NCI-H2029 (cell line): ENCODE data around the gene ELOF1.

ENCODE experiments used
- DNase-seq: peaks from one replicate; lab custom pipeline; 2025; lab: John Stamatoyannopoulos, UW

Gene ELOF1

DNA sequence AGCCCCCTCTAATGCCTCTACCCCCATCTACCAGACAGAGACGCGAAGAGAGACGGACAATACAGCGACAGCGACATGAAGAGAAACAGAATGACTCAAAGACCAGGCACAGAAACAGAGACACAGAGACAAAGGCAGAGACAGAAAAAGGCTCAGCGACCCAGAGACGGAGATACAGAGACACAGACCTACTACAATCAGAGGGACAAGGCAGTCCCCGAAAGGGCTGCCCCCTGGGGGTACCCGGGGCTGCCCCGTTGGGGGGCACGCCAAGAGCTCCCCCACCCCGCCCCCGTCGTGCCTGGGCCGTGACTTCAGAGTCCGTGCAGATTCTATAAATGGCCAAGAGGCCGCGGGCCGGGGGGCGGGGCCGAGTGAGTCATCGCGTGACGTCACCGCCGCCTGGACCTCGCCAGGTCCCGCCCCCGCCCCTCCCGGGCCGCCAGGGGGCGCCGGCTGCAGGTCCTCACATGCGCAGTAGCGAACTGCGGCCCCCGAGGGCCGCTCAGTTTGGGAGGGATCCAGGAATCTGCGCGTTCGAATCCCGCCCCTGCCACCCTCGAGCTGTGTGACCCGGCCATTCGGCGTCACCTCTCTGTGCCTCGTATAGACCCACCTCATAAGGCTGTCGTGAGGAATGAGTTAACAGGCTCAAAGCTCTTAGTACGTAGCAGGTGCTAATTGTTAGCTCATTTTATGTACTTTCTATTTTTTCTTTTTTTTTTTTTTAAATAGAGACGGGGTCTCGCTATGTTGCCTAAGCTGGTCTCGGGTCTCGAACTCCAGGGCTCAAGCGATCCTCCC is 23.0 kb downstream of the ELOF1 start:
- peak; percentile 65 for DNase-seq

DNA sequence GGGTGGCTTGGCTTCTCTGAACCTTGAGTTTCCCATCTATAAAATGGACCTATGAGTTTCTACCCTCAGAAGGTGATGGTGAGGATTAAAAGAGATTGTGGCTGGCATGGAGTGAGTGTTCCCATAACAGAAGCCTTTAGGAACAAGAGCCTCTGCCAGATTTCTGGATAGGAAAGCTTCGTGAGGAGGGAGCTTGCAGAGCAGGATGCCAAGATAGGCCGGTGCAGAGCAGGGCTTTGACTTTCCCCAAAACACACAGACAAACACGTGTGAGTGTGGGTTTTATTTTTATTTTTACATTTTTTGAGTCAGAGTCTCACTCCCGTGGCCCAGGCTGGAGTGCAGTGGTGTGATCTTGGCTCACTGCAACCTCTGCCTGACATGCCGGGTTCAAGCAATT is 24.1 kb downstream of the ELOF1 start:
- DNase-seq = no peak

DNA sequence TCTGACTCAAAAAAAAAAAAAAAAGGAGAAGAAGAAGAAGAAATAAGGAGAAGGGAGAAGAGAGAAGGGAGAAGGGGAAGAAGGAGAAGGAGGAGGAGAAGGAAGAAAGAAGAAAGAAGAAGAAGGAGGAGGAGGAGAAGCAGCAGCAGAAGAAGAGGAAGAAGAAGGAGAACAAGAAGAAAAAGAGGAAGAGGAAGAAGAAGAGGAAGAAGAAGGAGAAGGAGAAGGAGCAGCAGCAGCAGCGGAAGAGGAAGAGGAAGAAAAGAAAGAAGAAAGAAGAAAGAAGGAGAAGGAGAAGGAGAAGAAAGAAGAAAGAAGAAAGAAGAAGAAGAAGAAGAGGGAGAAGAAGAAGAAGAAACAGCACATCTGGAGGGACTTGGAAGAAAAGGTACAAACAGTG is 24.5 kb downstream of the ELOF1 start:
- no peak for DNase-seq

DNA sequence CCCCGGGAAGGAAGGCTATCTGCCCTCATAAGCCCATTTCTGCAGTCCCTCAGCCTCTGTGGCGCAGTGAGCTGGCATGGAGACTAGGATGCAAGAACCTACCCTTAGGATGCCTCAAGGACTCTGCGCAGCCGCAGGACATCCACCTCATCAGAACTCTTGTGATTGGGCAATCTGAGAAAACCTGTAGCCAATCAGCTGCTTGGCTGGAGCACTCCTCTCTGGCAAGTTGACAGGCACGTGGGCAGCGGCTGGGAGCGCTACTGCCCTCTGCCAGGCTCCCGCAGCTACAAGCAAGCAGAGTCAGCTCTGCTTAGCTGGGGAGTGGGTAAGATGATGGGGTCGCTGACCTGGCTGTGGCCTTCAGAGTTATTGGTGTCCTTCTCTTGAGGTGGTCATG is 28.6 kb downstream of the ELOF1 start:
- peak; percentile 96 for DNase-seq

DNA sequence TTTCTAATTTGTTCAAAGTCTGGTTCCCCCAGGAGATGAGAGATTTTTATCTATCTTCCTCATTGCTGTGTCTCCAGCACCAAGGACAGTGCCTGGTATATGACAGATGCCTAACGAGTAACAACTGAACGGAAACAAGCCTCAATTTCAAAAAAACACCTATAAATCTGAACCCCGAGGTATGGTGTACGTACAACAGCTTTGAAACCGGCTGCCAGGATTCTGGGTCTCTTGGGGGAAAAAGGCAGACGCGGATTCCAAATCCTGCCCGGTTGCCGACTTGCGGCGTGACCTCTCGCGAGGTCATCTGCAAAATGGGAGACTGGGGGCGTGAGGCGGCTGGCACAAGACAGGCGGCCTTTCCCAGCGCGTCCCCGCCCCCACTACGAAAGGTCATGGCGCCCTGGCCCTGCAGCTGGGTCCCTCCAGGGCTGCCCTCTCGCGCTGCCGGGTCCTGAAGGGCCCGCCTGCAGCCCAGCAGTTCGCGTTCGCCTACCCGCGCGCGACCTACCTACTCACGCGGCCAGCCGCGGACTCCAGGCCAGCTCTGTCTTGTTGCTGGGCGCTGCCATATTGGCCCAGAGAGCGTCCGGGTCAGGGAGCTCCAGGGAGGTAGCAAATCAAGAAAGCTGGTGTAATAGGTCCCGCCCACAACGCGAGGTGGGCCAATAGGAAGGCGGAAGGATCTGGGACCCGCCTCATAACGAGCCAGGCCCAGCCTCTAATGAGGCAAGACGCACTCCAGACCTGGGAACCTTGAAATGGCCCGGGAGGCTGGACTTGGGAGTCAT is 30.3 kb downstream of the ELOF1 start, which contains the start of gene ECSIT:
Gene ECSIT, minus strand, starts transcription at position 584 of the 791 bp plus-strand sequence. CDS start 9,964 bp downstream, outside the sequence.
- peak; percentile 98 for DNase-seq

DNA sequence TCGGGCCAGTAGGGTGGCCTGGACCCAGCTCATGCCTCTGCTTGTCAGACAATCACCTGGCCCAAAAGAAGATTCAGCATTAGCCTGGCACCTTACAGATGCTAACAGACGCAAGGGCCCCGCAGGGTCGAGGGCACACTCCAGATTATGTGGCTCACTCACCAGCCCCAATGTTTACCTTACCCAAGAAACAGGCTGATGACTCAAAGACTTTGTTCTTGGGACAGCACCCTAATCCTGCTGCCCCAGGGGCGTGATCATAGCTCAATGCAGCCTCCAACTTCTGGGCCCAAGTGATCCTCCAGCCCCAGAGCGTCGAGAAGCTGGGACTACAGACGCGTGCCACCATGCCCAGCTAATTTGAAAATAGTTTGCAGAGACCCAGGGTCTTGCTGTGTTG is 39.9 kb downstream of the ELOF1 start:
- DNase-seq = no peak

DNA sequence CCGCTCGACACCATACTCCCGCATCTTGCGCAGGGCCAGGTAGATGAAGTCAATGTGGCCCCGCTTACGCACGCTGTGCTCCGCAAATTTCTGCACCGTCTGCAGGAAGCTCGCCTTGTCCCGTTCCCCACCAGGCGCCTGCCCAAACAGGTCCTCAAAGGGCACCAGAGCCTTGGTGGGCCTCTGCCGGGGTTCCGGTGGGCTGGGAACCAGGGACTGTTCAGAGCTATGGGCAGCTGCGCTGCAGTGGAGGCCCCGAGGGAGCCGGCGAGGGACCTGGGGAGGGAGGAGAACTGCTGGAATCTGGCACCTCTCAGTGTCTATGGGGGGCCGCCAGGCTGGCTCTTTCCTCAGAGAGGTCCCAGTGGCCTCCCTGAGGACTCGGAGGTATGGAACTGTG is 45.1 kb downstream of the ELOF1 start:
- no peak for DNase-seq

DNA sequence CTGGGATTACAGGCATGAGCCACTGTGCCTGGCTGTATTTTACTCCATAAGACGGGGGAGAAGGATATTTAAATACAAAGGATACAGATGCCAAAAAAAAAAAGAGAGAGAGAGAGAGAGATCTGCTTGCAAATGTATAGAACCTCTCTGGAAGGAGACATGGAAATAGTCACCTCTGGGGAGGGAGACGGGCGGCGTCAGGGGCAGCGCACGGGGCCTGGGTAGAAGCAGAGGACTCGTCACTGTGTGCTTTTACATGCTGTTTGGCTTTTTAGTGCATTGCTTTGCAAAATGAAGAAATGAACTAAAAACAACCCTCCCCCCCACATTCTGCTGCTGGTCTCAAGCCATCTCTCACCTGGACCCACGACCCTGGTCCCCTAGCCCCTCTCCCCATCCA is 48.6 kb downstream of the ELOF1 start:
- no peak for DNase-seq

DNA sequence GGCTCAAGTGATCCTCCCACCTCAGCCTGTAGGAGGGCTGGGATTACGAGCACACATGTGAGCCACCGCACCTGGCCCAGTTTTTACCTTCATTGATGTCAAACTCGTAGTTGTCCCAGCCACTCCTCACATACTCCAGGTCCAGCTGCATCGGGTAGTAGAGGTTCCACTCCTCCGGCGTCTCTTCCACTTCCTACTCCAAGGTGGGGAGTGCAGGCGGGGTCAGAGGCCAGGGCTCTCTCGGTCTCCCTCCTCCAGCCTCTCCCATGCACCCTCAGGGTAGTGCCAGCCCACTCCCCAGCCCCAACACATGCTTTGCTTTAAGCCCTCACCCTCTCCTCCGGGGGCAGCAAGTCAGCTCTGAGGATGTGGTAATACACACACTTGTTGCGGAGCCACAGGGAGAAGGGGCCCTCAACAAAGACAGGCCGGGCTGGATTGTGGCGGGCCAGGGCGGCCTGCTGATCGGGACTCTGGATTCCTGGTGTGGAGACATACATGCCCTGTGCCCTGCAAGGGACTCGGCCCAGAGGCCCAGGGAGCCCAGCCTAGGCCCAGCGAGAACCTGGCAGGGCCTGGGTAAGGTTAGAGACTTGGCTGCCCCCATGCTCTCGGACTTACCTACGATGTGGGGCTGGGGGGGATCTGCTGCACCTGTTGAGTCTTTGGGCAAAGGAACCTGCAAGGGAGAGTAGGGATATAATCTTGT is 51.5 kb downstream of the ELOF1 start:
- DNase-seq = no peak

DNA sequence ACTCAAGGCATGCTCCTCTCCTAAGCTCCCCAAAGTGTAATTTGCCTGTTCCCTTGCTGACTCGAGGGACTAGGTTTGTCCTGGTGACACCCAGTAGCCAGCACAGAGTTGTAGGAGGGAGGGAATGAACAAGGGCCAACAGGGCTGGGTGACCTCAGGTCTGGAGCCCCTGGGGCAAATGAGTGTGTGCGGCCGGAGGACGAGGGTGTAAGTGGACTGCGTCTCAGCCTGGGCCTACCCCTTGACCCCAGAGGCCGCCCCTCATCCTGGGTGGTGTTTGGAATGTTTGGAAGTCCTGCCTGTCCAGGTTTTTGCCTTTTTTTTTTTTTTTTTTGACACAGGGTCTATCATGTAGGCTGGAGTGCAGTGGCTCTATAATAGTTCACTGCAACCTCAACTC is 52.1 kb downstream of the ELOF1 start:
- DNase-seq = no peak

DNA sequence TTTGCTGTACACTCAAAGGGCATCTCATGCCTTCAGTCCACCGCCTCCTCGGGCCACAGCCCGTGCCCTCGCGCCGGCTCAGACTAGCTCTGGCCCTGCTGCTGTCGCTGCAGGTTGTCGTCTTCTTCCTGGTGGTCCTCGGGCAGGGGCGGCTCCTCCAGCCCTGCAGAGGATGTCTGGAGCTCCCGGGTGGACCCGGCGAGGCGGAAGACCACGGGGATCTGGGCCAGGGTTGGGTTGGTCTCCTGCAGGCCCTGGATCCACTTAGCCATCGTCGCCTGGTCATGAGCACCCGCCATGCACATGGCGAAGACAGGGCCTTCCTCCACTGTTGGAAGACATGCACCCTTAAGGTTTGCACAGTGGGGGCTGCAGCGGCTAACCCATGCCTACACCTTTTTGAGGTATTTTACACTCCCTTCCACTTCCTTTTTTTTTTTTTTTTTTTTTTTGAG is 52.9 kb downstream of the ELOF1 start:
- peak; percentile 42 for DNase-seq

DNA sequence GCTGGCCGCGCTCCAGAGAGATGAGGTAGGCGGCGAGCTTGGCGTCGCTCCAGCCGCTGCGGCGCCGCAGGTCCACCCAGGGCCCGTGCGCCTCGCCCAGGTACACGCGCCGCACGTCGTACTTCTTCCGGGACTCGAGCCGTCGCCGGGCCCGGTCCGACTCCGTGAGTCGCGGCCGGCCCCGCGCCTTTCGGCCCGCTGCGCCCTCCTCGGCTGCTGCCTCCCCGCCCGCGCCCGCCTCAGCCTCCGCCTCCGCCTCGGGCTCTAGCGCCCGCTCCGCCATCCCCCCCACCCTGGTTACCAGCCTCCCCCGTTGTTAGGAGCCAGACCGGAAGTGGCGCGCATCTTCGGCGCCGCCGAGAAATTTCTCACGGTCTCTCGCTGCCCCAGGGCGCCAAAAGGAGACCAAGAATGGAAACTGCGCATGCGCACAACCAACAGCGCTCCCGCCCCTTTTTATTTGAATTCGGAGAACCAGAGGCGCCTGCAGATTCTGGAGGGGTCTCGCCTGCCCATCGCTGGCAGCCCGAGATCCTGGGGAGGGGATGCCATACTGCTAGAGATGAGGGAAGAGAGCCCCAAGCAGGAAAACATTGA is 53.4 kb downstream of the ELOF1 start, which contains the start of gene ZNF653:
Gene ZNF653, minus strand, starts transcription at position 336 of the 597 bp plus-strand sequence. Its CDS starts 53 bp downstream, at position 283.
- peak; percentile 92 for DNase-seq

DNA sequence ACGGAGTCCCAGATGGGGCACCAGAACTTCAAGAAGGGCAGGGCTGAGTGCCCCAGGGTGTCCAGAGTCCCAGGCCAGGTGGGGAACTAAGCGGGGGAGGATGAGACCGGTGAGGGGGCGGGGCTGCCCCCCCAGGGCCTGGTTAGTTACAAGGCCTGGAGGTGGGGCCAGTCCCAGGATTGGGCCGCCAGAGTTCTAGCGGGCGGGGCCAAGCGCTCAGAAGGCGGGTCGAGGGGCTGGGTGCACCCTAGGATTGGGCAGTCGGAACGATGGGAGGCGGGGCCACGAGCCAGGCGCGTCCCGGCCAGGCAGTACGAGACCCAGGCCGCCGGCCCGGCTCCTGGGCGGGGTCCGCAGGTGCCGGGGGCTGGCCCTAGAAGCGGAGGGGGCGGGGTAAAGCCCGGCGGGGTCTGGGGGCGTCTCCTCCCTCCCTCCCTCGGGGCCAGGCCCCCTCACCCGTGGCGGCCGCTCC is 54.0 kb downstream of the ELOF1 start:
- peak; percentile 96 for DNase-seq

DNA sequence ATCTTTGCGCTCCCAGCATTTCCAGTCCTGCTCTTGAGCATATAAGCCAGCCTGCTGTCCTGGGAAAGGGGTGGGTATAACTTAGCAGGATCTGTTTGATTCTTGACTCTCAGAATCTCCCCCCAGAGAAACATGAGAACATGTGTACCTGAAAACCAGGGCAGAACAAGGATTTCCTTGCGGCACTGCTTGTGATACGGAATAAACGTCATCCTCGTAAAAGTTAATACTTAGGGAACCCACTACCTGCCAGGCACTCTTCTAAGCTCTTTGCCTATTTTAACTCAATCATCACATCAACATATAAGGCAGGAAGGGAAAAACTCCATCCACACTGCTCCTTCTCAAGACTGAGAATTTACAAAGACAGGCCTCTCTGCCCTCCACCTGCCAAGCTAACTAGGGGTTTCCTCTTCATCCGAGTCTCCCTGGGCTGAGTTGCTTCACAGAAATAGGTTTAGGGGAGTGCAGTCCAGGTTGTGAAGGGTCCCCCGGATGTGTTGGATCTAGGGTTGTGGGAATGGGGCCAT is 54.5 kb downstream of the ELOF1 start:
- no peak for DNase-seq
